Mesenchymal stem cell (in vitro differentiated cells and primary cell): ENCODE results near the gene MAPKAP1.
A peak's percentile ranks its signal among the peaks of the same experiment; 100 is the strongest.

ENCODE experiments used
- DNase-seq: peaks from one replicate; pipeline ENCODE4 v3.0.0-alpha.2; 2013
- H2AFZ ChIP-seq: one replicate; pipeline ENCODE4 v1.6.1; 2013; ENCODE audit warnings: low read depth, mild to moderate bottlenecking, control low read depth, inconsistent platforms, low read length, moderate library complexity
- H2AK5ac ChIP-seq: 2 replicates; pipeline ENCODE4 v1.6.1; 2013; ENCODE audit warnings: low read length, moderate library complexity, mild to moderate bottlenecking, inconsistent platforms; ENCODE audit not compliant: severe bottlenecking
- H2BK120ac ChIP-seq: one replicate; pipeline ENCODE4 v1.6.1; 2013; ENCODE audit warnings: low read depth, mild to moderate bottlenecking, inconsistent platforms, low read length, moderate library complexity
- H2BK12ac ChIP-seq, 2 experiments: one replicate each; pipeline ENCODE4 v1.6.1; 2013; ENCODE audit warnings: inconsistent platforms in 2 of 2, low read length in 2 of 2, mild to moderate bottlenecking in 2 of 2, moderate library complexity in 2 of 2, control low read depth in 1 of 2
- H2BK15ac ChIP-seq: one replicate; pipeline ENCODE4 v1.6.1; 2013; ENCODE audit warnings: mild to moderate bottlenecking, low read depth, inconsistent platforms; ENCODE audit not compliant: poor library complexity, severe bottlenecking
- H2BK5ac ChIP-seq: 2 replicates; pipeline ENCODE4 v1.6.1; 2013; ENCODE audit warnings: low read depth, mild to moderate bottlenecking, low read length, control low read depth, inconsistent platforms; ENCODE audit not compliant: poor library complexity, severe bottlenecking
- H3K14ac ChIP-seq, 2 experiments: one replicate each; pipeline ENCODE4 v1.6.1; 2013; ENCODE audit warnings: inconsistent platforms in 2 of 2, low read length in 2 of 2, control low read depth in 1 of 2, mild to moderate bottlenecking in 1 of 2, moderate library complexity in 1 of 2
- H3K18ac ChIP-seq, 2 experiments: one replicate each; pipeline ENCODE4 v1.6.1; 2013; ENCODE audit warnings: inconsistent platforms in 2 of 2, low read length in 2 of 2, control low read depth in 1 of 2, low read depth in 1 of 2, mild to moderate bottlenecking in 1 of 2
- H3K23ac ChIP-seq, 2 experiments: one replicate each; pipeline ENCODE4 v1.6.1; 2013; ENCODE audit warnings: inconsistent platforms in 2 of 2, low read length in 2 of 2, mild to moderate bottlenecking in 2 of 2, moderate library complexity in 2 of 2, control low read depth in 1 of 2
- H3K27ac ChIP-seq: 2 replicates; pipeline ENCODE4 v1.5.1; 2013; ENCODE audit warnings: mild to moderate bottlenecking, moderate library complexity, low read length, control low read depth, inconsistent platforms; ENCODE audit not compliant: poor library complexity, severe bottlenecking
- H3K27me3 ChIP-seq, 2 experiments: 2 replicates each; pipeline versions ENCODE4 v1.6.1 to v1.7.0; 2013; ENCODE audit warnings: low read length in 2 of 2, mild to moderate bottlenecking in 2 of 2, moderate library complexity in 2 of 2, control low read depth in 1 of 2, inconsistent platforms in 1 of 2; ENCODE audit not compliant: control insufficient read depth in 1 of 2, insufficient read depth in 1 of 2
- H3K36me3 ChIP-seq, 2 experiments: 2 replicates each; pipeline versions ENCODE4 v1.6.1 to v1.7.0; 2013; ENCODE audit warnings: low read length in 2 of 2, control low read depth in 1 of 2, inconsistent platforms in 1 of 2, low read depth in 1 of 2, mild to moderate bottlenecking in 1 of 2; ENCODE audit not compliant: insufficient read depth in 2 of 2, control insufficient read depth in 1 of 2
- H3K4ac ChIP-seq, 2 experiments: one replicate each; pipeline ENCODE4 v1.6.1; 2013; ENCODE audit warnings: inconsistent platforms in 2 of 2, low read length in 2 of 2, mild to moderate bottlenecking in 2 of 2, moderate library complexity in 2 of 2, control low read depth in 1 of 2, low read depth in 1 of 2
- H3K4me1 ChIP-seq: 2 replicates; pipeline ENCODE4 v1.6.1; 2013; ENCODE audit warnings: low read depth, low read length, control low read depth; ENCODE audit not compliant: control insufficient read depth, insufficient read depth
- H3K4me2 ChIP-seq: 2 replicates; pipeline ENCODE4 v1.6.1; 2013; ENCODE audit warnings: low read length, mild to moderate bottlenecking, inconsistent platforms; ENCODE audit not compliant: poor library complexity, severe bottlenecking
- H3K4me3 ChIP-seq, 2 experiments: 2 replicates each; pipeline versions ENCODE4 v1.5.1 to v1.7.0; 2013; ENCODE audit warnings: low read length in 2 of 2, mild to moderate bottlenecking in 2 of 2, control low read depth in 1 of 2, low read depth in 1 of 2; ENCODE audit not compliant: insufficient read depth in 1 of 2
- H3K79me1 ChIP-seq: replicated peaks from 2 replicates; pipeline ENCODE4 v1.6.1; 2013; ENCODE audit warnings: mild to moderate bottlenecking, control low read depth, low read length, inconsistent platforms; ENCODE audit not compliant: poor library complexity, severe bottlenecking
- H3K9ac ChIP-seq: 2 replicates; pipeline ENCODE4 v1.7.0; 2013; ENCODE audit warnings: mild to moderate bottlenecking, low read length, moderate library complexity
- H3K9me3 ChIP-seq: 2 replicates; pipeline ENCODE4 v1.7.0; 2013; ENCODE audit warnings: mild to moderate bottlenecking, low read length; ENCODE audit not compliant: control insufficient read depth
- H4K8ac ChIP-seq: one replicate; pipeline ENCODE4 v1.6.1; 2013; ENCODE audit warnings: inconsistent platforms, mild to moderate bottlenecking, low read length, moderate library complexity
- H4K91ac ChIP-seq: one replicate; pipeline ENCODE4 v1.6.1; 2013; ENCODE audit warnings: mild to moderate bottlenecking, low read length, inconsistent platforms
- WGBS: methylation state at CpG from one replicate; pipeline ENCODE4 v1.1.7; 2013; ENCODE audit warnings: mixed read lengths; 5-methylcytosine and 5-hydroxymethylcytosine counted together

Gene MAPKAP1

DNA sequence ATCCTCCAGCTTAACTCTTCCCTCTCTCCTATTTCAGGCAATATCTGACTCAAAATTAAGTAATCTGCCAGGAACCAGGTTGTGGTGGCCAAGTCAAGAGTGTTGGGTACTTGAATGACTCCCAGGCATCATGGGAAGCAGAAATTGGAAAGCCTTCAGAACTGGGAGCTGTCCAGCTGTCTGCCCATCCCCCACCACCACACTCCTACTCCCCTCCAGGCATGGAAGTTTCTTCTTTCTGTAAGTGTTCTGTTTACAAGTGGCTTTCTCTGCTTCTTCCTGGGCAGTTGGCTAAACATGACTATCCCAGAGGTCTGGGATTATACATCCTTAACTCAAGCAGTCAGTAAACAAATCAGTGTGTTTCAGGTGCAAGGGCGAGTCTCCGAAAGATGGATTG is 25.6 kb upstream of the MAPKAP1 start:
- Histone ChIP-seq H3K4me3 (no peak overlapping the region), H3K36me3 (no peaks in the 10 kb centered on the region)

DNA sequence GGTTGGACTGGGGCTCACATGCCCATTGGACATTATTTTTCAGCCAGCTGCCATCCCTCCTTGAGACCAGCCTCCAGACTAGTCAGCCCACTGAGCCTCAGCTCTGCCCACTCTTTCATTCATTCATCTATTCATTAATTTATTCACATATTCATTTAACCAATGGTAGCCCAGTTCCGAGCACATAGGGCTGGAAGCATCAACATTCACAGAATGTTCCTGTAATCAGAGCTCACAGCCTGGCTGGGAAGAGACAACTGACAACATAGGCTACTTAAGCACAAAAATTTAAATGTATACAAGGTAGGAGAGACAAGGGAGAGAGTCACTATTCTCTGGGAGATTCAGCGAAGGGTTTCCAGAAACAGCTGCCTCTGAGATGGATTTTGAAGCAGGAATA is 23.2 kb upstream of the MAPKAP1 start:
- H3K9me3 ChIP-seq = no peaks in the 10 kb centered on the region
- H4K8ac ChIP-seq = no peak overlapping the region
- H3K36me3 ChIP-seq = no peaks in the 10 kb centered on the region
- no peak overlapping the region for H3K4me2 ChIP-seq
- H2BK120ac ChIP-seq = no peak overlapping the region
- H2AK5ac ChIP-seq = no peak overlapping the region
- no peak for DNase-seq
- WGBS = 90% methylated on average over 2 of the region's 2 CpGs
- H2AFZ ChIP-seq = no peak overlapping the region
- H3K4me3 ChIP-seq = no peak overlapping the region
- no peak overlapping the region for H3K27ac ChIP-seq
- H3K4ac ChIP-seq = no peak overlapping the region
- H4K91ac ChIP-seq = no peak overlapping the region
- H2BK15ac ChIP-seq = no peak overlapping the region
- no peak overlapping the region for H2BK12ac ChIP-seq
- H3K18ac ChIP-seq = no peak overlapping the region
- H3K79me1 ChIP-seq = no peaks in the 10 kb centered on the region
- H3K9ac ChIP-seq = no peak overlapping the region
- H3K27me3 ChIP-seq = peaks cover 0 to 15% of the 10 kb centered on the region in 2 experiments
- H3K4me1 ChIP-seq = no peaks in the 10 kb centered on the region
- H3K23ac ChIP-seq = no peak overlapping the region
- no peak overlapping the region for H2BK5ac ChIP-seq
- no peak overlapping the region for H3K14ac ChIP-seq

More for the DNA sequence above, 25.6 kb upstream of the MAPKAP1 start:
- no peaks in the 10 kb centered on the region for H3K9me3 ChIP-seq
- no peaks in the 10 kb centered on the region for H3K79me1 ChIP-seq
- H3K4me2 ChIP-seq = no peak overlapping the region
- no peak overlapping the region for H2BK5ac ChIP-seq
- H4K8ac ChIP-seq = no peak overlapping the region
- peaks cover 0 to 15% of the 10 kb centered on the region in 2 experiments for H3K27me3 ChIP-seq
- no peak overlapping the region for H2BK12ac ChIP-seq
- WGBS = 89% methylated on average over 2 of the region's 2 CpGs
- no peak overlapping the region for H3K27ac ChIP-seq
- no peak overlapping the region for H2AK5ac ChIP-seq
- H3K14ac ChIP-seq = no peak overlapping the region
- no peak overlapping the region for H3K18ac ChIP-seq
- no peak overlapping the region for H3K23ac ChIP-seq
- H4K91ac ChIP-seq = no peak overlapping the region
- no peak overlapping the region for H2BK120ac ChIP-seq
- DNase-seq = peak; percentile 37
- H2BK15ac ChIP-seq = no peak overlapping the region
- H3K4me1 ChIP-seq = no peaks in the 10 kb centered on the region
- H2AFZ ChIP-seq = no peak overlapping the region
- no peak overlapping the region for H3K9ac ChIP-seq
- no peak overlapping the region for H3K4ac ChIP-seq

DNA sequence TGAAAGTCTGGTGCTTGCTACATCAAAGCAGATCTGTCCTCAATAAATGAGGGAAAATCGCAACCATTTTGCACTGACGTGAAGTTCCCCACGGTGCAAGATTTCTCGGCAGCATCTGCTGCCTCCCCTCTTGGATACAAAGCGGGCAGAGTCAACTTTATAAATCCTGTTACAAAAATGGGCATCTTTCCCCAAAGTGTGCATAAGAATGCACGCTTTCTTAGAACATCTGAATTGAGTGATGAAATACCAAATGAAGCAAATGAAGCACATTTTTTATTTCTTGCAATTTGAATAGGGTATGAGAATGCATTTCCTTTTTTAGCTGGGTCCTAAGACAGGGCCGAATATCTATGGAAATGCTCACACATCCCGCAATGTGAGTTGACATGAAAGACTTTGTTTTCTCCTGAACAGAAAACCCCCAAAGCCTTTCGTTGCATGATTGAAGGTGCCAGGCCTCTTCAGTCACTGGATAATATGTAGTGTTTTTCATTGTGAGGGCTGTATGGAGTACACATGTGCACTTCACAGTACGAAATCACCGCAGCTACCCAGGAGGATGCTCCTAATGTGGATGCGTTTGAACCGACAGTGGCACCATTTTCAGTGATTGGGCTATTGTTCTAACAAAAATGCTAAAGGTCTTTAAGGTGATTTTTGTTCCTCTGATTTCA is 19.6 kb upstream of the MAPKAP1 start:
- H3K14ac ChIP-seq = no peak overlapping the region
- H3K36me3 ChIP-seq = no peaks in the 10 kb centered on the region
- peaks cover 0 to 15% of the 10 kb centered on the region in 2 experiments for H3K27me3 ChIP-seq
- H3K4me1 ChIP-seq = no peaks in the 10 kb centered on the region
- H3K18ac ChIP-seq = no peak overlapping the region
- no peaks in the 10 kb centered on the region for H3K9me3 ChIP-seq
- no peak overlapping the region for H2AK5ac ChIP-seq
- no peak overlapping the region for H2BK12ac ChIP-seq
- H3K23ac ChIP-seq = no peak overlapping the region
- WGBS = 93% methylated on average over 13 of the region's 13 CpGs
- no peak overlapping the region for H4K8ac ChIP-seq
- H3K4me2 ChIP-seq = no peak overlapping the region
- H2BK5ac ChIP-seq = no peak overlapping the region
- H2BK15ac ChIP-seq = no peak overlapping the region
- H3K27ac ChIP-seq = no peak overlapping the region
- H2AFZ ChIP-seq = no peak overlapping the region
- DNase-seq = no peak
- H3K79me1 ChIP-seq = no peaks in the 10 kb centered on the region
- H4K91ac ChIP-seq = no peak overlapping the region
- H3K4ac ChIP-seq = no peak overlapping the region
- H2BK120ac ChIP-seq = no peak overlapping the region
- H3K9ac ChIP-seq = no peak overlapping the region
- H3K4me3 ChIP-seq = no peak overlapping the region

DNA sequence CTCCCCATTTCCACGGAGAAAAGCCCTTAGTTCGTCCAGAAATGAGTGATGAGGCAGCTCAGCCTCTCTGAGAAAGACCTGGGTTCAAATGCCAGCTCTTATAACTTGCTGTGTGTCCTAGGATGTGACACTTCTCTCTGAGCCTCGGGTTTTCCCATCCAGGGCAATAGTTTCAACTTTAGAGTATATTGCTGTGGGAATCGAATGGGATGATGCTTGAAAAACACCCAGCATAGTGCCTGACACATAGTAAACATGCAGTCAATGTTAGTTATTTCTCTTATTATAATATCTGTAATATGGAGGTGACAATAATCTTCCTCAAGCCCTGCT is 430 bp upstream of the MAPKAP1 start:
- Histone ChIP-seq H4K8ac (peak overlapping the region; percentile 99), H3K27me3 (no peaks in the 10 kb centered on the region), H3K27ac (peak overlapping the region; percentile 69), H4K91ac (no peak overlapping the region), H2AK5ac (no peak overlapping the region), H3K9me3 (no peaks in the 10 kb centered on the region), H3K4me1 (peaks cover 3% of the 10 kb centered on the region), H3K14ac (no peak overlapping the region), H2BK12ac (no peak overlapping the region), H2BK5ac (no peak overlapping the region), H3K36me3 (peaks cover 0 to 7% of the 10 kb centered on the region in 2 experiments), H2BK120ac (no peak overlapping the region), H3K23ac (no peak overlapping the region), H2BK15ac (no peak overlapping the region), H3K4me3 (peak overlapping the region in 1 of 2 experiments; percentile 59), H3K18ac (peak overlapping the region in 1 of 2 experiments; percentile 93), H3K4ac (peak overlapping the region in 1 of 2 experiments; percentile 60), H2AFZ (peak overlapping the region; percentile 72), H3K9ac (peak overlapping the region; percentile 94), H3K79me1 (peaks cover 15% of the 10 kb centered on the region), H3K4me2 (peak overlapping the region; percentile 59)
- DNase-seq = no peak
- WGBS = 25% methylated on average over 3 of the region's 4 CpGs
